ENCODE measurements around the gene NAA16.

GRCh38 chr13:41315443-41316047 lies 4.5 kb downstream of the NAA16 start:
- no peak for TF ChIP-seq POLR2A (IDR thresholded peaks at IDR 0.05)
- TF ChIP-seq EP300 (IDR thresholded peaks at IDR 0.05) = no peak

Data from stomach (tissue), 4 donors.